B cell (primary cell): Measurements from ENCODE around the gene FSCN2. TPM values are rescaled to one million over a fixed set of nuclear protein-coding genes. Genes with fewer than 3 reads are reported as not detected.
A peak's percentile ranks its signal among the peaks of the same experiment; 100 is the strongest.

ENCODE experiments used
- ATAC-seq: fragments of 200-7000 bp; cut with Tn5 transposase; one replicate; pipeline ENCODE4 v1.10.0; 2021; ENCODE audit warnings: low read depth, mild to moderate bottlenecking, moderate number of reproducible peaks, moderate library complexity
- CTCF ChIA-PET: fragments of 350-600 bp; sonication (Branson Sonifier 250); formaldehyde crosslinking; loops from one replicate; lab custom pipeline; 2021; ENCODE audit warnings: antibody characterized with exemption, inconsistent platforms; lab: Charles Lee
- POLR2A ChIA-PET: fragments of 350-600 bp; sonication (Branson Sonifier 250); formaldehyde crosslinking; loops from one replicate; lab custom pipeline; 2021; ENCODE audit warnings: antibody characterized with exemption; lab: Charles Lee
- DNase-seq: peaks from one replicate; pipeline ENCODE4 v3.0.0; 2013
- H2AFZ ChIP-seq: 2 replicates; pipeline ENCODE4 v1.6.1; 2012; ENCODE audit warnings: mild to moderate bottlenecking, low read depth, low read length; ENCODE audit not compliant: insufficient read depth, poor library complexity, severe bottlenecking
- H3K27ac ChIP-seq, 2 donors: 1 replicate in 1 of 2; 2 replicates in 1 of 2; pipeline ENCODE4 v1.5.1; 2012 to 2013; ENCODE audit warnings: low read length in 2 of 2, mild to moderate bottlenecking in 2 of 2, moderate library complexity in 1 of 2
- H3K27me3 ChIP-seq, 4 experiments: fragments of 200-600 bp in 1 of 4; sonication (generic) in 1 of 4; replicated peaks in 1 of 4; 1 replicate in 2 of 4; 2 replicates in 2 of 4; pipeline versions ENCODE4 v1.6.1 to v1.7.0; 2013 to 2016; ENCODE audit warnings: low read length in 3 of 4, mild to moderate bottlenecking in 2 of 4, mixed read lengths in 1 of 4, moderate library complexity in 1 of 4; ENCODE audit not compliant: insufficient read depth in 4 of 4, control insufficient read depth in 3 of 4; ENCODE audit errors: control extremely low read depth in 1 of 4
- H3K36me3 ChIP-seq, 2 experiments: replicated peaks in 1 of 2; 1 replicate in 1 of 2; 2 replicates in 1 of 2; pipeline versions ENCODE4 v1.6.1 to v1.7.1; 2013; ENCODE audit warnings: low read length in 1 of 2; ENCODE audit not compliant: insufficient read depth in 2 of 2, control insufficient read depth in 1 of 2; ENCODE audit errors: control extremely low read depth in 1 of 2, extremely low read depth in 1 of 2
- H3K4me1 ChIP-seq, 2 donors: fragments of 200-600 bp in 1 of 2; sonication (generic) in 1 of 2; 1 replicate in 1 of 2; 2 replicates in 1 of 2; pipeline versions ENCODE4 v1.5.1 to v1.6.1; 2013 to 2017; ENCODE audit warnings: low read length in 2 of 2; ENCODE audit not compliant: control insufficient read depth in 2 of 2, insufficient read depth in 2 of 2
- H3K4me2 ChIP-seq: replicated peaks from 2 replicates; pipeline ENCODE3; 2012; ENCODE audit warnings: mild to moderate bottlenecking, low read depth, low read length; ENCODE audit not compliant: poor library complexity, severe bottlenecking
- H3K4me3 ChIP-seq, 5 experiments: fragments of 200-600 bp in 1 of 5; sonication (generic) in 1 of 5; 1 replicate in 3 of 5; 2 replicates in 2 of 5; pipeline versions ENCODE4 v1.5.1 to v1.7.0; 2011 to 2016; ENCODE audit warnings: low read length in 4 of 5, mild to moderate bottlenecking in 4 of 5, low read depth in 2 of 5, control low read depth in 1 of 5, moderate library complexity in 1 of 5; ENCODE audit not compliant: insufficient read depth in 1 of 5; ENCODE audit errors: control extremely low read depth in 1 of 5, extremely low read depth in 1 of 5
- H3K79me2 ChIP-seq: fragments of 200-600 bp; sonication (generic); one replicate; pipeline ENCODE4 v1.6.0; 2016; ENCODE audit warnings: low read length; ENCODE audit not compliant: control insufficient read depth, insufficient read depth
- H3K9ac ChIP-seq: fragments of 200-600 bp; sonication (generic); 2 replicates; pipeline ENCODE4 v1.6.1; 2017; ENCODE audit warnings: mild to moderate bottlenecking, low read length, moderate library complexity
- H3K9me3 ChIP-seq, 3 donors: one replicate each; pipeline versions ENCODE4 v1.6.1 to v1.7.1; 2013; ENCODE audit warnings: low read length in 2 of 3; ENCODE audit not compliant: control insufficient read depth in 2 of 3, insufficient read depth in 1 of 3; ENCODE audit errors: control extremely low read depth in 1 of 3
- H4K20me1 ChIP-seq: 2 replicates; pipeline ENCODE4 v1.6.0; 2012; ENCODE audit warnings: mild to moderate bottlenecking, low read length; ENCODE audit not compliant: insufficient read depth, control insufficient read depth, poor library complexity, severe bottlenecking
- H3K27ac Mint-ChIP-seq: one replicate; pipeline ENCODE4 v1.8.0; 2021; ENCODE audit warnings: mixed read lengths
- H3K27me3 Mint-ChIP-seq: one replicate; pipeline ENCODE4 v1.8.0; 2021; ENCODE audit warnings: mixed read lengths
- H3K4me1 Mint-ChIP-seq: one replicate; pipeline ENCODE4 v1.8.0; 2021; ENCODE audit warnings: mixed read lengths
- H3K4me3 Mint-ChIP-seq: one replicate; pipeline ENCODE4 v1.8.0; 2021; ENCODE audit warnings: mixed read lengths
- H3K9me3 Mint-ChIP-seq: one replicate; pipeline ENCODE4 v1.8.0; 2022; ENCODE audit warnings: mixed read lengths; ENCODE audit not compliant: insufficient read depth
- EZH2 ChIP-seq: IDR thresholded peaks from 2 replicates; pipeline ENCODE4 v1.6.1; 2012; ENCODE audit warnings: borderline replicate concordance, low read depth, mild to moderate bottlenecking, moderate library complexity, low read length; ENCODE audit not compliant: insufficient read depth, poor library complexity, severe bottlenecking
- WGBS: methylation state at CpG from one replicate; pipeline ENCODE4 v1.1.5; 2013; ENCODE audit warnings: missing lambda C conversion rate; ENCODE audit not compliant: insufficient coverage; 5-methylcytosine and 5-hydroxymethylcytosine counted together
- intact Hi-C: fragments of 100-400 bp; cut with micrococcal nuclease; formaldehyde crosslinking; loops from one replicate; pipeline ENCODE4 v1.10.0; 2022
- polyA plus RNA-seq: library from polyadenylated mRNA; depleted of rRNA; stranded (reverse); fragments of >200 nt; gene quantifications from 2 replicates; pipeline ENCODE4 v1.2.3, GENCODE V29; 2012
- total RNA-seq, 2 donors: library from RNA; stranded (reverse); fragments of 120-200 nt in 1 of 2; gene quantifications; 1 replicate in 1 of 2; 2 replicates in 1 of 2; pipeline versions ENCODE4 v1.2.3 to v1.2.4, GENCODE V29; 2013 to 2022
- TF ChIP-seq, protein P1 (sequence below): fragments of 200-600 bp; IDR thresholded peaks from one replicate; pipeline ENCODE4 v1.8.0; 2022; ENCODE audit warnings: antibody characterized with exemption, mild to moderate bottlenecking

The FSCN2 gene
- total and polyA plus RNA-seq, 2 donors (not counting 1 experiment from before 2014, with no cell fraction given) = 6.3 to 12.0 TPM

DNA sequence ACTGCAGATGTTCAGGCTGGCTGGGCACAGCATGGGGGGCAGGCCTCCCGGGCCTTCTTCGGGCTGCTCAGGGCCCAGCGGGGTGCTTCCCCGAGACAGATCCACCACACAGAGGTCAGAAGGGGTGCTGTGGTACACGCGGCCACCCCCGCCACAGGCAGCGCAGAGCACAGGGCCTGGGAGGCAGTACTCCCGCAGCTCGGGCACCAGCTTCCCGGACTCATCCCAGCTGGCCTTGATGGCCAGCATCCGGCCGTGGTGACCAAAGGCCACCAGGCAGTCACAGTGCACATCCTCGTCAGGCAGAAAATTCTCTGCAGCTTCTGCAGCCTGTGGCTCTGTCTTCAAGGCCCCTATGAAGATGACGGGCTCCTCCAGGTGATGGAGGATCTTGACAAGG is 22.1 kb downstream of the FSCN2 start:
- no peak overlapping the region for H3K4me3 ChIP-seq
- intact Hi-C loops = loop anchor here (5.0 kb wide), 1 partner anchor 298 kb away; no protein-coding TSS in a partner anchor
- no peak overlapping the region for H3K27ac ChIP-seq
- H3K27me3 ChIP-seq = no peaks in the 10 kb centered on the region
- peaks cover 40% of the 10 kb centered on the region for H3K79me2 ChIP-seq
- H3K36me3 ChIP-seq = peaks cover 0 to 43% of the 10 kb centered on the region in 2 experiments
- Mint-ChIP-seq H3K4me1 (peaks cover 31% of the 10 kb centered on the region), H3K27ac (no peak overlapping the region), H3K9me3 (no peaks in the 10 kb centered on the region), H3K27me3 (no peaks in the 10 kb centered on the region), H3K4me3 (peak overlapping the region; percentile 92)
- ATAC-seq (no peak), DNase-seq (no peak)
- H3K9me3 ChIP-seq = no peaks in the 10 kb centered on the region
- H3K4me1 ChIP-seq = peaks cover 18 to 23% of the 10 kb centered on the region in 2 donors
- ChIA-PET POLR2A (interaction anchor here (3.3 kb wide), 1 partner anchor 36 kb away, joined by 33 read pairs; the partner anchor contains the start of gene ACTG1), CTCF (interaction anchor here (0.9 to 3.7 kb wide), 4 partner anchors 10 to 298 kb away, joined by 3 to 25 read pairs (median 4); no protein-coding TSS in a partner anchor)
- H3K4me2 ChIP-seq = no peak overlapping the region
- H4K20me1 ChIP-seq = peaks cover 40% of the 10 kb centered on the region
- no peak for TF ChIP-seq EZH2
- TF ChIP-seq, protein P1, sequence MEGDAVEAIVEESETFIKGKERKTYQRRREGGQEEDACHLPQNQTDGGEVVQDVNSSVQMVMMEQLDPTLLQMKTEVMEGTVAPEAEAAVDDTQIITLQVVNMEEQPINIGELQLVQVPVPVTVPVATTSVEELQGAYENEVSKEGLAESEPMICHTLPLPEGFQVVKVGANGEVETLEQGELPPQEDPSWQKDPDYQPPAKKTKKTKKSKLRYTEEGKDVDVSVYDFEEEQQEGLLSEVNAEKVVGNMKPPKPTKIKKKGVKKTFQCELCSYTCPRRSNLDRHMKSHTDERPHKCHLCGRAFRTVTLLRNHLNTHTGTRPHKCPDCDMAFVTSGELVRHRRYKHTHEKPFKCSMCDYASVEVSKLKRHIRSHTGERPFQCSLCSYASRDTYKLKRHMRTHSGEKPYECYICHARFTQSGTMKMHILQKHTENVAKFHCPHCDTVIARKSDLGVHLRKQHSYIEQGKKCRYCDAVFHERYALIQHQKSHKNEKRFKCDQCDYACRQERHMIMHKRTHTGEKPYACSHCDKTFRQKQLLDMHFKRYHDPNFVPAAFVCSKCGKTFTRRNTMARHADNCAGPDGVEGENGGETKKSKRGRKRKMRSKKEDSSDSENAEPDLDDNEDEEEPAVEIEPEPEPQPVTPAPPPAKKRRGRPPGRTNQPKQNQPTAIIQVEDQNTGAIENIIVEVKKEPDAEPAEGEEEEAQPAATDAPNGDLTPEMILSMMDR = no peak
- no peak overlapping the region for H2AFZ ChIP-seq
- WGBS = 95% methylated on average over 15 of the region's 15 CpGs
- no peak overlapping the region for H3K9ac ChIP-seq

- Histone ChIP-seq H3K36me3 (peaks cover 0 to 37% of the 10 kb centered on the region in 2 experiments), H3K9me3 (no peaks in the 10 kb centered on the region), H3K4me2 (peak overlapping the region; percentile 97), H3K4me3 (peak overlapping the region in 3 of 5 experiments; percentile 87 to 94 (median 91)), H3K79me2 (peaks cover 43% of the 10 kb centered on the region), H3K27ac (no peak overlapping the region), H3K9ac (peak overlapping the region; percentile 93), H3K4me1 (peaks cover 18 to 23% of the 10 kb centered on the region in 2 donors), H2AFZ (peak overlapping the region; percentile 94), H3K27me3 (no peaks in the 10 kb centered on the region), H4K20me1 (peaks cover 40% of the 10 kb centered on the region)
- WGBS = 92% methylated on average over 27 of the region's 27 CpGs
- POLR2A ChIA-PET = interaction anchor here (2.2 to 3.3 kb wide), 2 partner anchors 11 to 36 kb away, joined by 9 to 33 read pairs; partner anchors contain the start of gene ACTG1
- intact Hi-C loops = loop anchor here (5.0 kb wide), 1 partner anchor 299 kb away; no protein-coding TSS in a partner anchor
- no peak for ATAC-seq
- no peak for DNase-seq
- Mint-ChIP-seq H3K4me3 (peak overlapping the region; percentile 92), H3K27me3 (no peaks in the 10 kb centered on the region), H3K4me1 (peaks cover 31% of the 10 kb centered on the region), H3K9me3 (no peaks in the 10 kb centered on the region), H3K27ac (peak overlapping the region; percentile 85)
- TF ChIP-seq, protein P1 = no peak
- no peak for TF ChIP-seq EZH2
- CTCF ChIA-PET = interaction anchor here (0.9 to 3.7 kb wide), 5 partner anchors 11 to 298 kb away, joined by 3 to 25 read pairs (median 4); no protein-coding TSS in a partner anchor
Measured at GRCh38 chr17:81550830-81551457, 22.8 kb downstream of the FSCN2 start.
